Activated CD4-positive, alpha-beta memory T cell treated with anti-CD3 and anti-CD28 coated beads for 36 hours (primary cell): ENCODE results near the gene GNB2. TPM values are rescaled to one million over a fixed set of nuclear protein-coding genes. Genes with fewer than 3 reads are reported as not detected.
"Not testable (repeated sequence)": the region's sequence is repeated elsewhere in the genome, so short reads cannot be mapped to it uniquely, and the experiment has no call there.

ENCODE experiments used
- CTCF ChIA-PET: fragments of 350-600 bp; sonication (Branson Sonifier 250); formaldehyde crosslinking; loops from one replicate; lab custom pipeline; 2021; ENCODE audit warnings: antibody characterized with exemption, inconsistent platforms; lab: Charles Lee
- POLR2A ChIA-PET: fragments of 350-600 bp; sonication (Branson Sonifier 250); formaldehyde crosslinking; loops from one replicate; lab custom pipeline; 2021; ENCODE audit warnings: antibody characterized with exemption; lab: Charles Lee
- DNase-seq: peaks from one replicate; pipeline ENCODE4 v3.0.0-alpha.2; 2020
- H3K27ac Mint-ChIP-seq: one replicate; pipeline ENCODE4 v1.8.0; 2021; ENCODE audit warnings: mixed read lengths
- H3K27me3 Mint-ChIP-seq: one replicate; pipeline ENCODE4 v1.8.0; 2021; ENCODE audit warnings: mixed read lengths
- H3K36me3 Mint-ChIP-seq: one replicate; pipeline ENCODE4 v1.8.0; 2021; ENCODE audit warnings: mixed read lengths
- H3K4me1 Mint-ChIP-seq: one replicate; pipeline ENCODE4 v1.8.0; 2021; ENCODE audit warnings: low read depth, mixed read lengths
- H3K4me3 Mint-ChIP-seq: one replicate; pipeline ENCODE4 v1.8.0; 2021; ENCODE audit warnings: mild to moderate bottlenecking, mixed read lengths
- H3K9me3 Mint-ChIP-seq: one replicate; pipeline ENCODE4 v1.8.0; 2021; ENCODE audit warnings: mixed read lengths
- intact Hi-C: fragments of 100-400 bp; cut with micrococcal nuclease; formaldehyde crosslinking; loops from one replicate; pipeline ENCODE4 v1.15.1; 2023
- total RNA-seq, 2 experiments: library from RNA; stranded (reverse); gene quantifications; one replicate each; pipeline ENCODE4 v1.2.3, GENCODE V29; 2021

GNB2 gene
- total RNA-seq, 2 experiments from 2014 or later = 228 to 231 TPM

DNA sequence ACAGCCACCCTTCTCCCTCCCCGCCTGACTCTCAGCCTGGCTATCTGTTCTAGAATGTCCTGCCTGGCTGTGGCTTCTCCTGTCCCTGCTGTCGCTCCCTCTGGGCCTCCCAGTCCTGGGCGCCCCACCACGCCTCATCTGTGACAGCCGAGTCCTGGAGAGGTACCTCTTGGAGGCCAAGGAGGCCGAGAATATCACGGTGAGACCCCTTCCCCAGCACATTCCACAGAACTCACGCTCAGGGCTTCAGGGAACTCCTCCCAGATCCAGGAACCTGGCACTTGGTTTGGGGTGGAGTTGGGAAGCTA, 47.9 kb downstream of the GNB2 start:
- peaks cover 5% of the 10 kb centered on the region for H3K9me3 Mint-ChIP-seq
- H3K27me3 Mint-ChIP-seq = peaks cover 41% of the 10 kb centered on the region
- peaks cover 5% of the 10 kb centered on the region for H3K4me1 Mint-ChIP-seq
- ChIA-PET CTCF (interaction anchor here (1.8 kb wide), 1 partner anchor 16 kb away, joined by 7 read pairs; the partner anchor contains the start of gene POP7), POLR2A (no interaction called here)
- no peak for DNase-seq
- no peaks in the 10 kb centered on the region for H3K36me3 Mint-ChIP-seq
- no peak overlapping the region for H3K27ac Mint-ChIP-seq
- H3K4me3 Mint-ChIP-seq = no peak overlapping the region
- intact Hi-C loops = no loop called here

DNA sequence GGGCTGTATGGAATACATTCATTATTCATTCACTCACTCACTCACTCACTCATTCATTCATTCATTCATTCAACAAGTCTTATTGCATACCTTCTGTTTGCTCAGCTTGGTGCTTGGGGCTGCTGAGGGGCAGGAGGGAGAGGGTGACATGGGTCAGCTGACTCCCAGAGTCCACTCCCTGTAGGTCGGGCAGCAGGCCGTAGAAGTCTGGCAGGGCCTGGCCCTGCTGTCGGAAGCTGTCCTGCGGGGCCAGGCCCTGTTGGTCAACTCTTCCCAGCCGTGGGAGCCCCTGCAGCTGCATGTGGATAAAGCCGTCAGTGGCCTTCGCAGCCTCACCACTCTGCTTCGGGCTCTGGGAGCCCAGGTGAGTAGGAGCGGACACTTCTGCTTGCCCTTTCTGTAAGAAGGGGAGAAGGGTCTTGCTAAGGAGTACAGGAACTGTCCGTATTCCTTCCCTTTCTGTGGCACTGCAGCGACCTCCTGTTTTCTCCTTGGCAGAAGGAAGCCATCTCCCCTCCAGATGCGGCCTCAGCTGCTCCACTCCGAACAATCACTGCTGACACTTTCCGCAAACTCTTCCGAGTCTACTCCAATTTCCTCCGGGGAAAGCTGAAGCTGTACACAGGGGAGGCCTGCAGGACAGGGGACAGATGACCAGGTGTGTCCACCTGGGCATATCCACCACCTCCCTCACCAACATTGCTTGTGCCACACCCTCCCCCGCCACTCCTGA, 49.1 kb downstream of the GNB2 start:
- no peak overlapping the region for H3K27ac Mint-ChIP-seq
- intact Hi-C loops = no loop called here
- peaks cover 5% of the 10 kb centered on the region for H3K9me3 Mint-ChIP-seq
- ChIA-PET CTCF (interaction anchor here (1.1 to 5.1 kb wide), 2 partner anchors 16 to 23 kb away, joined by 5 to 68 read pairs; partner anchors contain the start of gene POP7), POLR2A (no interaction called here)
- peaks cover 5% of the 10 kb centered on the region for H3K4me1 Mint-ChIP-seq
- H3K36me3 Mint-ChIP-seq = no peaks in the 10 kb centered on the region
- peaks cover 41% of the 10 kb centered on the region for H3K27me3 Mint-ChIP-seq
- DNase-seq = no peak
- H3K4me3 Mint-ChIP-seq = no peak overlapping the region

DNA sequence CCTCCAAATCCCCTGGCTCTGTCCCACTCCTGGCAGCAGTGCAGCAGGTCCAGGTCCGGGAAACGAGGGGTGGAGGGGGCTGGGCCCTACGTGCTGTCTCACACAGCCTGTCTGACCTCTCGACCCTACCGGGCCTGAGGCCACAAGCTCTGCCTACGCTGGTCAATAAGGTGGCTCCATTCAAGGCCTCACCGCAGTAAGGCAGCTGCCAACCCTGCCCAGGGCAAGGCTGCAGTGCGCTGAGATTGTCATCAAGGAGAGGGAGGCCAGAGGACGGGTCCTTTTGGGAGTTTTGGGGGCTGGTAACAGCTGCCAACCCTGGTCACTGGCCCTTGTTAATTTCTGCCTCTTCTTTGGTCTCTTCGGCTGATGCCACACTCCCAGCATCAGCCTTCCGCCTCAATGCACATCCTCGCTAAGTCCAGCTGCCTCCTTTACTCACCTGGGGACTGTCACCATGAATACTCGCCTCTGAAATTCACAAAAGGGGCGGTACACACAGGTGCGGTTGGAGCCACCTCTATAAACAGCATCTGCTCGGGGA, 50.3 kb downstream of the GNB2 start:
- POLR2A ChIA-PET = no interaction called here
- intact Hi-C loops = loop anchor here (2.0 kb wide), 1 partner anchor 19 kb away; no protein-coding TSS in a partner anchor
- CTCF ChIA-PET = interaction anchor here (1.1 to 5.1 kb wide), 3 partner anchors 17 to 32 kb away, joined by 3 to 68 read pairs (median 5); partner anchors contain the start of gene POP7

DNA sequence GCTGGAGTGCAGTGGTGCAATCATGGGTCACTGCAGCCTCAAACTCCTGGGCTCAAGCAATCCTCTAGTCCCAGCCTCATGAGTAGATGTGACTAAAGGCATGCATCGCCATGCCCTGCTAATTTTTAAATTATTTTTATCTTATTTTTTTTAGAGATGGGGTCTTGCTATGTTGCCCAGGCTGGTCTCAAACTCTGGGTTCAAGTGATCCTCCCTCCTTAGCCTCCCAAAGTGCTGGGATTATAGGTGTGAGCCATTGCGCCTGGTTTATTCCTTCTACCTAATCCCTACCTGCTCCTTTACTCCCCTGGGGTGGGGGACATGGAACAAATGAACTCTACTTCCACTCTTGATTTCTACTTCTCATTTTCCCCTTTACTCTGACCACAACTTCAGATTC, 50.8 kb downstream of the GNB2 start:
- POLR2A ChIA-PET, DNase-seq, H3K36me3 Mint-ChIP-seq, H3K9me3 Mint-ChIP-seq, H3K4me1 Mint-ChIP-seq, H3K4me3 Mint-ChIP-seq, H3K27ac Mint-ChIP-seq: not testable (repeated sequence)
- CTCF ChIA-PET = interaction anchor here (0.9 to 5.1 kb wide), 7 partner anchors 11 to 165 kb away, joined by 3 to 68 read pairs (median 4); partner anchors contain the start of gene POP7
- H3K27me3 Mint-ChIP-seq = peaks cover 37% of the 10 kb centered on the region
- intact Hi-C loops = loop anchor here (2.0 kb wide), 1 partner anchor 20 kb away; no protein-coding TSS in a partner anchor

More for the DNA sequence above, 50.3 kb downstream of the GNB2 start:
- Mint-ChIP-seq H3K9me3 (no peaks in the 10 kb centered on the region), H3K36me3 (no peaks in the 10 kb centered on the region), H3K27me3 (peaks cover 41% of the 10 kb centered on the region), H3K4me3 (no peak overlapping the region), H3K4me1 (peaks cover 5% of the 10 kb centered on the region), H3K27ac (no peak overlapping the region)
- no peak for DNase-seq

DNA sequence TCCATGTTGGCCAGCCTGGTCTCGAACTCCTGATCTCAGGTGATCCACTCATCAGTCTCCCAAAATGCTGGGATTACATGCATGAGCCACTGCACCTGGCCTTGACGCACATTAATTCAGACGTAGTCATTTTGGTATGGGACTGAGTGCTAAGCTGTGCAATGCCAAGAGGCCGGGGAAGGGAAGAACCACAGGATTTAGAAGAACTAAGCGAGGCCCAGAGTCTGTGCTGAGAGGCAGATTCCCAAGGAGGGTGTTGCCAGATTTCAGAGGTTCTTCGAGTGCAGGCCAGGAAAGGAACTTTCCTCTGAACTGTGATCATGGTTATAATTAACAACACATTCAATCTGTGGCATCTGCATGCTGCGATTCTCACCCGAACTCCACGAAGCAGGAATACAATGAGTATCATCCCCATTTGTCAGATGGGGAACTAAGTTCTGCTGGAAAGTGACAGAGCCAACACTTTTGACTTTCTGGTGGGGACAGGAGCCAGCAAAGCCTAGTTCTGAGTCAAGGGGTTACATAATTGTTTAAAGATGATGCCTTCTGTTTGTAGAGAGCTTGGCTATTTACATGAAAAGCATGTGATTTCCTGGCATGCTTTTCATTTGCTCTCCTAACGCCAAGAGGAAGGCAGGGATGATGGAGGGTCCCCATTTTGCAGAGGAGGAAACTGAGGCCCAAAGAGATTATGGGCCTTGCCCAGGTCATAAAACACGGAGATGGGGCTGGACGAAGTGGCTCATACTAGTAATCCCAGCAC, 53.6 kb downstream of the GNB2 start:
- intact Hi-C loops = no loop called here
- Mint-ChIP-seq H3K27ac (no peak overlapping the region), H3K27me3 (peaks cover 16% of the 10 kb centered on the region), H3K4me3 (no peak overlapping the region), H3K4me1 (peaks cover 2% of the 10 kb centered on the region), H3K36me3 (no peaks in the 10 kb centered on the region), H3K9me3 (no peaks in the 10 kb centered on the region)
- ChIA-PET POLR2A (no interaction called here), CTCF (interaction anchor here (0.5 to 5.1 kb wide), 6 partner anchors 16 to 164 kb away, joined by 3 to 68 read pairs (median 10); partner anchors contain the start of gene POP7)
- no peak for DNase-seq

DNA sequence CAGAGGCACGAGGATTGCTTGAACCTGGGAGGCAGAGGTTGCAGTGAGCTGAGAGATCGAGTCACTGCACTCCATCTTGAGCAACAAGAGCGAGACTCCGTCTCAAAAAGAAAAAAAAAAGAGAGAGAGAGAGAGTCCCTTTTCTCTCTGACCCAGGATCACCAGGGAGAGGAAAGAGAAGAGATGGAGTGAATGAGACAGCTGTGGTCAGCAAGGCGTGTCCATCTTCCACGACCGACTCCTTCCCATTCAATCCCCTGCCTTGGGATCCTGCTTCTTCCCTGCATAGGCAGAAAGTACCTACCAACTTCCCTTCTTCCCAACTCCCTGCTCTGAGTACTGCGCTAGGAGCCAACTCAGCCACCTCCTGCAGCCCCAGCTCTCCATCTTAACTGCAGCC, 54.7 kb downstream of the GNB2 start:
- H3K27ac Mint-ChIP-seq = no peak overlapping the region
- H3K9me3 Mint-ChIP-seq = no peaks in the 10 kb centered on the region
- ChIA-PET CTCF (interaction anchor here (1.0 to 4.0 kb wide), 3 partner anchors 15 to 165 kb away, joined by 3 to 20 read pairs (median 8); partner anchors contain the start of gene POP7), POLR2A (no interaction called here)
- DNase-seq = no peak
- intact Hi-C loops = loop anchor here (2.0 kb wide), 1 partner anchor 15 kb away; no protein-coding TSS in a partner anchor
- H3K27me3 Mint-ChIP-seq = peaks cover 11% of the 10 kb centered on the region
- no peaks in the 10 kb centered on the region for H3K36me3 Mint-ChIP-seq
- H3K4me3 Mint-ChIP-seq = no peak overlapping the region
- peaks cover 2% of the 10 kb centered on the region for H3K4me1 Mint-ChIP-seq

Other genes with a start within 250 kb of the GNB2 start
- gene ZCWPW1, start 245.0 kb upstream of the GNB2 start, total RNA-seq = 1 to 10 TPM; 3.9 to 4.0 TPM
- gene MEPCE, start 243.9 kb upstream of the GNB2 start, total RNA-seq = 10 to 100 TPM; 41.3 to 42.0 TPM
- 10 to 100 TPM; 76.0 to 76.5 TPM for gene PPP1R35, start 237.2 kb upstream of the GNB2 start, total RNA-seq
- gene SPACDR, start 209.5 kb upstream of the GNB2 start, total RNA-seq = 1 to 10 TPM; 3.5 to 3.9 TPM
- 10 to 100 TPM; 87.8 to 89.5 TPM for gene TSC22D4, start 194.5 kb upstream of the GNB2 start, total RNA-seq
- gene NYAP1, start 189.8 kb upstream of the GNB2 start, total RNA-seq = under 1 TPM; 0.17 to 0.24 TPM
- 10 to 100 TPM; 60.9 to 62.5 TPM for gene AGFG2, start 134.5 kb upstream of the GNB2 start, total RNA-seq
- gene SAP25, start 99.8 kb upstream of the GNB2 start, total RNA-seq = 10 to 100 TPM in 1 of 2 experiments, 1 to 10 TPM in 1; 9.9 to 11.4 TPM
- 10 to 100 TPM; 93.4 to 97.7 TPM for gene LRCH4, start 87.6 kb upstream of the GNB2 start, total RNA-seq
- gene FBXO24, start 87.4 kb upstream of the GNB2 start, total RNA-seq = 1 to 10 TPM; 2.2 to 2.6 TPM
- 10 to 100 TPM in 1 of 2 experiments, 1 to 10 TPM in 1; 9.2 to 11.0 TPM for gene PCOLCE, start 71.4 kb upstream of the GNB2 start, total RNA-seq
- 10 to 100 TPM; 14.0 to 14.4 TPM for gene MOSPD3, start 61.2 kb upstream of the GNB2 start, total RNA-seq
- 1 to 10 TPM; 8.7 to 9.9 TPM for gene TFR2, start 32.2 kb upstream of the GNB2 start, total RNA-seq
- gene ACTL6B, start 17.3 kb upstream of the GNB2 start, total RNA-seq = not detected
- 10 to 100 TPM; 40.2 to 40.5 TPM for gene GIGYF1, start 20.5 kb downstream of the GNB2 start, total RNA-seq
- gene POP7, start 32.4 kb downstream of the GNB2 start, total RNA-seq = 10 to 100 TPM; 38.7 to 42.2 TPM
- gene EPO, start 46.7 kb downstream of the GNB2 start, total RNA-seq = not detected
- not detected for gene ZAN, start 59.9 kb downstream of the GNB2 start, total RNA-seq
- gene EPHB4, start 153.8 kb downstream of the GNB2 start, total RNA-seq = 1 to 10 TPM; 2.8 to 3.6 TPM
- gene SLC12A9, start 179.0 kb downstream of the GNB2 start, total RNA-seq = 10 to 100 TPM; 17.8 to 18.5 TPM
- 10 to 100 TPM; 25.8 to 25.9 TPM for gene TRIP6, start 193.6 kb downstream of the GNB2 start, total RNA-seq
- gene SRRT, start 201.4 kb downstream of the GNB2 start, total RNA-seq = 100 to 1,000 TPM; 209 to 223 TPM
- 1 to 10 TPM; 1.5 to 2.0 TPM for gene UFSP1, start 216.0 kb downstream of the GNB2 start, total RNA-seq
- gene ACHE, start 222.1 kb downstream of the GNB2 start, total RNA-seq = not detected